ENCODE data around the gene EPHB1.

DNA sequence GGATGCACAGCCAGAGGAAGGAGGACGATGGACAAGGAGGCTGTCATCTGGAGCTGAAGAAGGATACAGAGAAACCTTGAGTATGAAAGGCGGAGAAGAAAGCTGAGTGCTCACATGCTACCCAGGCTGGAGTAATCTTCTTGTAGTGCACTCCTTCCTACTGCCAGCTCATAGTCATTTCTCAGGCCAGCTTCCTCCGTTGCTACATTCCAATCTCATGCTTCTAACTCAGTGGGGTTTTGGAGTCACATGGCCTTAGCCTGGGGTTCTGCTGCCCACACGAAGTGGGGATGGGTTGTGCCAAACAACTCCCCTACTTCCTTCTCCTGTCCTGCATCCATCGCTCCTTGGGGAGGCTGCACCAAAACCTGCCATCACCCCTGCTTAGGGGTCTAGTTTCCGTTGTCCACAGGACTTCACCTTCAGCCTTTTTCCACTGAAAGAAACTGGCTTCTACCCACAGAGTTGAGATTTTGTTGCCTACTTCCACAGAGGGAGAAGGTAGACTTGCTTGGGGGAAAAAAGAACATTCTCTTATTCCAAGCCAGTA is 239.9 kb downstream of the EPHB1 start:
- TF ChIP-seq ZNF274 (IDR thresholded peaks at IDR 0.05; ENCODE audit: low read depth, low read length) (no peak), SUZ12 (IDR thresholded peaks at IDR 0.05; ENCODE audit: extremely low read depth, insufficient read depth, insufficient read length) (no peak)

All from NT2/D1 (cell line).